HepG2 (cell line): ENCODE measurements around the gene GABRR3. TPM values are rescaled to one million over a fixed set of nuclear protein-coding genes. Genes with fewer than 3 reads are reported as not detected.

Experiments
- CHCHD3 ChIP-seq: sonication (generic); formaldehyde crosslinking; IDR thresholded peaks from 2 replicates; pipeline ENCODE4 v1.8.0; 2022; ENCODE audit warnings: mild to moderate bottlenecking, missing genetic modification reagents, moderate library complexity
- EZH2 ChIP-seq: conservative IDR thresholded peaks from 2 replicates; pipeline ENCODE4 v1.6.1; 2012; ENCODE audit warnings: mild to moderate bottlenecking, low read depth, low read length, moderate library complexity
- KDM1A ChIP-seq: IDR thresholded peaks from 2 replicates; pipeline ENCODE4 v1.6.1; 2016; ENCODE audit warnings: missing compliant biosample characterization
- MAFF ChIP-seq: IDR thresholded peaks from 2 replicates; pipeline ENCODE4 v1.6.1; 2011; ENCODE audit warnings: low read depth, low read length, improper control_type of control experiment
- NFATC3 ChIP-seq: sonication (generic); formaldehyde crosslinking; IDR thresholded peaks from 2 replicates; pipeline ENCODE4 v1.5.1; 2020; ENCODE audit warnings: mild to moderate bottlenecking, missing genetic modification reagents
- PITX1 ChIP-seq: sonication (generic); formaldehyde crosslinking; IDR thresholded peaks from 2 replicates; pipeline ENCODE4 v1.5.1; 2020; ENCODE audit warnings: mild to moderate bottlenecking, missing genetic modification reagents
- RORA ChIP-seq: sonication (generic); formaldehyde crosslinking; IDR thresholded peaks from 2 replicates; pipeline ENCODE4 v1.5.0; 2020; ENCODE audit warnings: mild to moderate bottlenecking, missing genetic modification reagents, moderate library complexity
- SIX1 ChIP-seq: sonication (generic); formaldehyde crosslinking; IDR thresholded peaks from 2 replicates; pipeline ENCODE4 v1.4.0; 2020; ENCODE audit warnings: missing genetic modification reagents, borderline replicate concordance
- SMC3 ChIP-seq: IDR thresholded peaks from 2 replicates; pipeline ENCODE4 v1.6.1; 2011; ENCODE audit warnings: low read length, improper control_type of control experiment
- SRSF1 ChIP-seq: fragments of 200-400 bp; formaldehyde crosslinking; optimal IDR thresholded peaks from 2 replicates; pipeline ENCODE3; 2017; ENCODE audit warnings: mild to moderate bottlenecking, low read depth, low read length, moderate library complexity
- TAF1 ChIP-seq: sonication (generic); formaldehyde crosslinking; IDR thresholded peaks from 2 replicates; pipeline ENCODE4 v1.4.0; 2020; ENCODE audit warnings: missing genetic modification reagents
- ZBTB25 ChIP-seq: IDR thresholded peaks from 2 replicates; pipeline ENCODE4 v1.6.1; 2018; ENCODE audit warnings: missing genetic modification reagents
- ZBTB42 ChIP-seq: sonication (generic); formaldehyde crosslinking; IDR thresholded peaks from 2 replicates; pipeline ENCODE4 v1.5.0; 2020; ENCODE audit warnings: mild to moderate bottlenecking, missing genetic modification reagents
- ZNF230 ChIP-seq: sonication (generic); formaldehyde crosslinking; IDR thresholded peaks from 2 replicates; pipeline ENCODE4 v1.4.0; 2020; ENCODE audit warnings: mild to moderate bottlenecking, missing genetic modification reagents
- ZNF280D ChIP-seq: sonication (generic); formaldehyde crosslinking; IDR thresholded peaks from 2 replicates; pipeline ENCODE4 v1.5.1; 2020; ENCODE audit warnings: mild to moderate bottlenecking, missing genetic modification reagents
- ZNF549 ChIP-seq: sonication (generic); formaldehyde crosslinking; IDR thresholded peaks from 2 replicates; pipeline ENCODE4 v1.5.0; 2020; ENCODE audit warnings: missing genetic modification reagents
- ZNF577 ChIP-seq: sonication (generic); formaldehyde crosslinking; IDR thresholded peaks from 2 replicates; pipeline ENCODE4 v1.4.0; 2020; ENCODE audit warnings: mild to moderate bottlenecking, low read depth, missing genetic modification reagents, borderline replicate concordance
- ZNF605 ChIP-seq: sonication (generic); formaldehyde crosslinking; IDR thresholded peaks from 2 replicates; pipeline ENCODE4 v1.8.0; 2022; ENCODE audit warnings: mild to moderate bottlenecking, missing genetic modification reagents
- ZNF629 ChIP-seq: sonication (generic); formaldehyde crosslinking; conservative IDR thresholded peaks from 2 replicates; pipeline ENCODE4 v1.5.0; 2020; ENCODE audit warnings: missing genetic modification reagents
- polyA plus RNA-seq, 8 experiments: library from polyadenylated mRNA; depleted of rRNA in 3 of 8; stranded (reverse) in 7 of 8; unstranded in 1 of 8; fragments of >200 nt; fragmentation: Illumina TruSeq in 4 of 8; extraction: Trizol in 4 of 8; gene quantifications; 2 replicates each; pipeline versions ENCODE4 v1.2.1 to v1.2.3, GENCODE V29; 2011 to 2016; ENCODE audit warnings: low read depth in 4 of 8, missing spikeins in 1 of 8, mixed read lengths in 1 of 8; ENCODE audit not compliant: insufficient read depth in 1 of 8
- total RNA-seq, 5 experiments: library from RNA; depleted of rRNA; stranded (reverse); fragments of >200 nt; fragmentation: Illumina TruSeq; extraction: Trizol; gene quantifications; 2 replicates each; pipeline ENCODE4 v1.2.3, GENCODE V29; 2016; ENCODE audit warnings: low read depth in 1 of 5
- TF ChIP-seq, protein P1 (sequence below): sonication (generic); formaldehyde crosslinking; IDR thresholded peaks from 2 replicates; pipeline ENCODE4 v1.5.0; 2020; ENCODE audit warnings: missing genetic modification reagents
- TF ChIP-seq, protein P2 (sequence below): sonication (generic); formaldehyde crosslinking; IDR thresholded peaks from 2 replicates; pipeline ENCODE4 v1.5.0; 2020; ENCODE audit warnings: mild to moderate bottlenecking, missing genetic modification reagents
- TF ChIP-seq, protein P3 (sequence below): sonication (generic); formaldehyde crosslinking; IDR thresholded peaks from 2 replicates; pipeline ENCODE4 v1.4.0; 2020; ENCODE audit warnings: low read depth, mild to moderate bottlenecking, missing genetic modification reagents

GABRR3 gene
- total and polyA plus RNA-seq, 2 of the 13 experiments (the other 11 are each of a cell fraction or from before 2014, with no cell fraction given), result 0.42 to 0.83 TPM

- TF ChIP-seq CHCHD3 (CRISPR knock-in tag), result no peak
- TF ChIP-seq PITX1, result peak; percentile 50; the same call in 1 of the 2 replicates
- no peak; the same call in 1 of the 2 replicates for TF ChIP-seq ZBTB25 (CRISPR knock-in tag)
- TF ChIP-seq, protein P1, sequence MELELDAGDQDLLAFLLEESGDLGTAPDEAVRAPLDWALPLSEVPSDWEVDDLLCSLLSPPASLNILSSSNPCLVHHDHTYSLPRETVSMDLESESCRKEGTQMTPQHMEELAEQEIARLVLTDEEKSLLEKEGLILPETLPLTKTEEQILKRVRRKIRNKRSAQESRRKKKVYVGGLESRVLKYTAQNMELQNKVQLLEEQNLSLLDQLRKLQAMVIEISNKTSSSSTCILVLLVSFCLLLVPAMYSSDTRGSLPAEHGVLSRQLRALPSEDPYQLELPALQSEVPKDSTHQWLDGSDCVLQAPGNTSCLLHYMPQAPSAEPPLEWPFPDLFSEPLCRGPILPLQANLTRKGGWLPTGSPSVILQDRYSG (CRISPR knock-in tag), result no peak
- TF ChIP-seq MAFF, result no peak
- TF ChIP-seq ZNF577 (CRISPR knock-in tag), result no peak
- TF ChIP-seq, protein P2, sequence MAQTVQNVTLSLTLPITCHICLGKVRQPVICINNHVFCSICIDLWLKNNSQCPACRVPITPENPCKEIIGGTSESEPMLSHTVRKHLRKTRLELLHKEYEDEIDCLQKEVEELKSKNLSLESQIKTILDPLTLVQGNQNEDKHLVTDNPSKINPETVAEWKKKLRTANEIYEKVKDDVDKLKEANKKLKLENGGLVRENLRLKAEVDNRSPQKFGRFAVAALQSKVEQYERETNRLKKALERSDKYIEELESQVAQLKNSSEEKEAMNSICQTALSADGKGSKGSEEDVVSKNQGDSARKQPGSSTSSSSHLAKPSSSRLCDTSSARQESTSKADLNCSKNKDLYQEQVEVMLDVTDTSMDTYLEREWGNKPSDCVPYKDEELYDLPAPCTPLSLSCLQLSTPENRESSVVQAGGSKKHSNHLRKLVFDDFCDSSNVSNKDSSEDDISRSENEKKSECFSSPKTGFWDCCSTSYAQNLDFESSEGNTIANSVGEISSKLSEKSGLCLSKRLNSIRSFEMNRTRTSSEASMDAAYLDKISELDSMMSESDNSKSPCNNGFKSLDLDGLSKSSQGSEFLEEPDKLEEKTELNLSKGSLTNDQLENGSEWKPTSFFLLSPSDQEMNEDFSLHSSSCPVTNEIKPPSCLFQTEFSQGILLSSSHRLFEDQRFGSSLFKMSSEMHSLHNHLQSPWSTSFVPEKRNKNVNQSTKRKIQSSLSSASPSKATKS (CRISPR knock-in tag), result no peak
- peak; percentile 56; the same call in 1 of the 2 replicates for TF ChIP-seq ZNF280D (CRISPR knock-in tag)
- no peak for TF ChIP-seq ZNF605 (CRISPR knock-in tag)
- no peak for TF ChIP-seq ZNF230 (CRISPR knock-in tag)
- no peak for TF ChIP-seq KDM1A
- TF ChIP-seq RORA (CRISPR knock-in tag), result no peak
- TF ChIP-seq NFATC3, result no peak
- peak; percentile 43; the same call in 1 of the 2 replicates for TF ChIP-seq TAF1
- TF ChIP-seq ZNF549 (CRISPR knock-in tag), result no peak
- TF ChIP-seq ZNF629 (CRISPR knock-in tag), result no peak
- TF ChIP-seq SMC3, result no peak
- TF ChIP-seq EZH2, result no peak
- no peak for TF ChIP-seq SIX1 (CRISPR knock-in tag)
- no peak for TF ChIP-seq ZBTB42 (CRISPR knock-in tag)
- TF ChIP-seq, protein P3, sequence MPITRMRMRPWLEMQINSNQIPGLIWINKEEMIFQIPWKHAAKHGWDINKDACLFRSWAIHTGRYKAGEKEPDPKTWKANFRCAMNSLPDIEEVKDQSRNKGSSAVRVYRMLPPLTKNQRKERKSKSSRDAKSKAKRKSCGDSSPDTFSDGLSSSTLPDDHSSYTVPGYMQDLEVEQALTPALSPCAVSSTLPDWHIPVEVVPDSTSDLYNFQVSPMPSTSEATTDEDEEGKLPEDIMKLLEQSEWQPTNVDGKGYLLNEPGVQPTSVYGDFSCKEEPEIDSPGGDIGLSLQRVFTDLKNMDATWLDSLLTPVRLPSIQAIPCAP (CRISPR knock-in tag), result no peak
- TF ChIP-seq SRSF1, result peak; percentile 34
These were observed 63.2 kb downstream of the GABRR3 start, which contains the start of gene RIOX2 (continued) for GRCh38 chr3:97971679-97972567.
